ENCODE data around the gene SBF2.

Gene SBF2

DNA sequence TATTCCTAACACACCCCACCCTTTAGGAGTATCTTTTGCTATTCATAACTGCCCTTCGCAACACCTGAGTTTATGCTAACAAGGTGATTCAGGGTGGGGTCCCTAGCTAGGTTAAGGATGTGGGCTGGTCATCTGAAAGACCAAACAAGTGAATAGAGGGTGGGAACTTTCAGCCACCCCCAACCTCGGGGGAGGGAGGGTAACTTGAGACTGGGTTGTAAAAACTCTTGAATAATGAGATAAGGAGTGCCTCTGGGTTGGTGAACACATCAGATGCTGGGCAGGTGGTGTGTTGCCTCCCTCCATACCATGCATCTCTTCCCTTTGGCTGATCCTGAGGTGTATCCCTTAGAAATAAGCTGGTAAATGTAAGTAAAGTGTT, 518.6 kb downstream of the SBF2 start:
- DNase-seq (ENCODE audit: low read depth in 3 of 3): no peak

DNA sequence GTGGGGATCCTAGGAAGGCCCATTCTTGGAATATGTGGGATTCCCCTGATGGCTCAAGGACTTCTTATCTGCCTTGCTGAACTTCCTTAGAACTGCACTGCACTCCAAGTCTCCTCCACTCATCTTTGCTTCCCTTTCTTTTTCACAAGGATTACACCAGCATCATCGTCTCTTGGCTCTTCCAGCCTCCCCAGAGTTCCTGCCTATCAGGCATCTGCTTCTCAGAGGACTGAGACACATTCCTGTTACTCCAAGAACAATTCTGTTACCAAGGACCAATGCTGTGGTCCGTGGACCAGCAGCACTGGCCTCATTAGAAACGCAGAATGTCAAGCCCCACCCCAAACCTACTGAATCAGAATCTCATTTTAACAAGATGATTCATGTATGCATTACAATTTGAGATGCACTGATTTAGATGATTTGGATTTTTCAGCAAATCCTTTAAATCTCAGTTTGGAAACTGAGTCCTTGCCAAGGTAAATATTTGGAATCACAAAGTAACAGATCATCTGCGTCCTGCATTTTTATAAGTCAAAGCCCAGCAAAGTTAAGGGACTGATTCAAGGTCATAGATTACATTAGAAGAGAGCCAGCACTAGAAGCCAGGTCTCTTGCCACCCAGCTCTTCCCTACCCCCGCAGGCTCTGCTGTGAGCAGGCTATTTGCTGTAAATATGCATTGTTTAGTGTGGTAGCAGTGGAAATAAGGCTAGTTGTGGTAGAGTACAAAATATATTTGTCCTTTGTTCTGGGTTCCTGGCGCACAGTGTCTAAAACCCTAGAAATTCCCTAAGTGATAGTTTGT, 519.2 kb downstream of the SBF2 start:
- no peak for DNase-seq (ENCODE audit: low read depth in 3 of 3)

DNA sequence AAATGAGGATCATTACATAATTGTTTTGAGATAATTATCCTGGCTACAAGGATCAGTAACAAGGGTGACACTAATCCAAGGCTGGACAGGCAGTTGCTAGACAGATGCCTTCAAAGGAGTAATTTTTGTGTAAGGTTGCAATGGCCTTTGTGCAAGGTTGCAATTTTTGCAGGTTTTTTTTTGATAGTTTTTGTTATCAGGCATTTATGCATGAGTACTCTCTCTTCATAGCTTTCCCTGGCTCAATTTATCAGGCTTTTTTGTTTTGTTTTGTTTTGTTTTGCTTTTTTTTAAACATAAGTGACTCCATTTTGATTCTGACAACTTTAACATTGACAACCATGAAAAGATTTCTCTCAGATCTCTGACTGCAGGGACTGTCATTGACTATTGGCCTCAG, 519.9 kb downstream of the SBF2 start:
- DNase-seq (ENCODE audit: low read depth in 3 of 3): no peak

DNA sequence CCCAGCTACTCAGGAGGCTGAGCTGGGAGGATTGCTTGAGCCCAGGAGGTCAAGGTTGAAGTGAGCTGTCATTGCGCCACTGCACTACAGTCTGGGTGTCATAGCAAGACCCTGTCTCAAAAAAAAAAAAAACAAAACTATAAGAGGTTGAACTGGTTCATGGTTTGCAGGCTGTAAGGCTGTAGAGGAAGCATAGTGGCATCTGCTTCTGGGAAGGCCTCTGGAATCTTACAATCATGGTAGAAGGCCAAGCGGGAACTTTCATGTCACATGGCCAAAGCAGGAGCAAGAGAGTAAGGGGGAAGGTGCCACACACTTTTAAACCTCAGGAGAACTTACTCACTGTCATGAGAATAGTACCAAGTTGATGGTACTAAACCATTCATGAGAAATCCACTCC, 520.5 kb downstream of the SBF2 start:
- no peak for DNase-seq (ENCODE audit: low read depth in 3 of 3)

DNA sequence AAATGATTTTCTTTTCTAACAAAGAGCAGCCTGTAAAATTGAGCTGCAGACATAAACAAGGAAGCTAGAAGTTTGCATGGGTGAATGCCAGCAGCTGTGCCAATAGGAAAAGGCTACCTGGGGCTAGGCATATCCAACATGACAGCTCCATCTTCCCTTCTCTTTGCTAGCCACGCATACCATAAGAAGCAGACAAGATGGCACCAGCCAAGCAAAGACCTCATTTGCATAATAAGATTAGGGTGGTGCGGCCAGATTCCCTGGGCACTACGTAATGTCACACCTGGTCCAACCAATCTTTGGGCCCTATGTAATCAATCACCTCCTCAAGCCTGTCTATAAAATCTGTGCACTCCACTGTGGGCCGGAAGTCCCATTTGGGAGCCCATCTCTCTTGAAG, 521.8 kb downstream of the SBF2 start:
- no peak for DNase-seq (ENCODE audit: low read depth in 3 of 3)

DNA sequence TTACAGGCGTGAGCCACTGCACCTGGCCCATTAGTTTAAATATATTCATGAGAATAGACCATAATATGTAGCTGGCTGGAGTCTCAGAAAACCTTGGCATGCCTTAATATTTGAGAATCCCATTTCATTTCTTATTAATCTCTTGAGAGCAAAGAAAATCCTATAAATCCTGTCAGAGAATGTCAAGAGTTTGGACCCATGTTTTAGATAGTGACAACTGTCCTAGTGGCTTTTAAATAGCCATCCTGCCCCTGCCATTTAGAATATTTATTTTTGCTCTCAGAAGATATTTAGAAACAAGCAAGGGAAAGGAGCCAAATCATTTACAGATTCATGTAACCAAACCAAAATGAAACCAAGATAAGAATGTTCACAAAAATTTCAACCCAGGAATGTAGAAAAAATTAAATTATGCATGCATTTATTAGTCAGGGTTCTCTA, 522.9 kb downstream of the SBF2 start:
- no peak for DNase-seq (ENCODE audit: low read depth in 3 of 3)

DNA sequence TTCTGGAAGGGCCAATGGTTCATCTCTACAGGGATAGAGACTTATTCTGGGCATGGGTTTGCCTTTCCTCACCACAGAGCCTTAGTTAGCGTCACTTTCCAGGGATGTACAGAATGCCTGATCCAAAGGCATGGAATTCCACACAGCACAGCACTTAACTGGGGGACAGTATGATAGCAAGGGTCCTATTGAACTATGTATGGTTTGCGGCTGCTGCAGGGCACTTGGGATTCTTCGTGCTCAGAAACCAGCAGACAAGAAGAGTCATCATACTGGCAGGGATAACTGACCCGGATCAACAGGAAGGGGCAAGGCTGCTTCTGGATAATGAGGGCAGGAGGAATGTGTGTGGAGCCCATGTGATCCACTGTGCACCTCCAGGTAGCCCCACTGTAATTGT, 524.4 kb downstream of the SBF2 start:
- no peak for DNase-seq (ENCODE audit: low read depth in 3 of 3)

DNA sequence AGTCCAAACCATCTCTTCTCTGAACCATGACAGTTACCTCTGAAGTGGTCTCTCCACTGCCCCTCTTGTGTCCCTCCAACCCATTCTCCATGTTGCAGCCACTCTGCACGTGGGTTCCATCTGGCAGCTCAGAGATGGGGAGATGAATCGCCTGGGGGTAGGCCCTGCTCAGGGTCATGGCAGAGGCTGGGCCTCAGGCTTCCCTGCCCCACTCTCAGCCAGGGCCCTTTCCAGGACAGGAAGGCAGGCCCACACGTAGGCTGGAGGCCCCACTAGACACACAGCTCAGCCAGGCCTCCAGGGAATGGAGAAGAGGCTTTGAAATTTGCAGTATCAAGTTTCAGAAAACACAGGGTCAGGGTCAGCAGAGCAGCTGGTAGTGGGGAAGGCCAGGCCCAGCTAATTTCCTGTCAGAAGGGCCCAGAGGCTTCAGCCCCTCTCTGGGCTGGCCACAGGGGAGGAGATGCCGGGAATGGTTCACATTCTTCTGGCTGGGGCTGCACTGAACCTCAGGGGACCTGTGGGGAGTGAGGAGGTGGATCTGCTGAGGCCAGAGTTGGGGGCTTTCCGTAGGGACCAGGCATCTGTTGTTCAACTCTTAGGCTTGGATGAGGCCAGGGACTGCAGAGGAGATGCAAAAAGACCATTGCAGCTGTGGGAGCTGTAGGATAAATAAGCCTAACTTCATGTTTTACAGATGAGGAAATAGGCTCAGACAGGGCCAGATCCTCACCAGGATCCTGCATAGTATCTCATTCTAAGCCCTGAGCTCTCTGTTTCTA, 528.5 kb downstream of the SBF2 start:
- DNase-seq (ENCODE audit: low read depth in 3 of 3): no peak

DNA sequence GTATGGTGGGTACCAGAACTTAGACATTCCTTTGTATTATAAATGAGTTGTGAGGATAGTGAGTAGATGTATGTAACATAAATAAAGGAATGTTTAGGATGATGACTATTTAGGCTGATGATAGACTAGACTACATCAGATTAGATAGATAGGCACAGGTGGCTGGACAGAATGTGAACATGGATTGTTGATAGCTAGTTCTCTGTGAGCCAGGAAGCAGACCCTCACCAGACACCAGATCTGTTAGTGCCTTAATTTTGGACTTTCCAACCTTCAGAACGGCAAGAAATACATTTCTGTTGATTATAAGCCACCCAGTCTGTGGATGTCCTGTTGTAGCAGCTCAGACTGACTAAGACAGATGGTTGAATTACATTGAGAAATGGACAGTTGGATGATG, 530.7 kb downstream of the SBF2 start:
- no peak for DNase-seq (ENCODE audit: low read depth in 3 of 3)

DNA sequence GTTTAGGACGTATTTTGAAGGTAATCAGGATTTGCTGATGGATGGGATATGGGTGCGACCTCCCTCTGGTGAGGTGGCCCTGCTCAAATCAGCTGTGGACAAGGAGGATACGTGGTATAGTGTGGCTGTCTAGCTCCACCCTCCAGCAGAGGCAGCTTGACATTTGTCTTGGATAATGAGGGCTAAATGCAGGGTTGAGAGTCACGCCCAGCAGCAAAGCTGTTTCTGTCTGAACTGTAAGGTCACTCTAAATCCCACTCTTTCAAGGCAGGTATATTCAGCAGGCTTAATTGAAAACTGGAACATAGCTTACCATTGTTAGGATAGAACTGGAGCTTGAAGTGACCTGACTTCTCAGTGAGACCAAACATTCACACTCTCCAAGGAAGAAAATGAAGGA, 531.5 kb downstream of the SBF2 start:
- no peak for DNase-seq (ENCODE audit: low read depth in 3 of 3)

DNA sequence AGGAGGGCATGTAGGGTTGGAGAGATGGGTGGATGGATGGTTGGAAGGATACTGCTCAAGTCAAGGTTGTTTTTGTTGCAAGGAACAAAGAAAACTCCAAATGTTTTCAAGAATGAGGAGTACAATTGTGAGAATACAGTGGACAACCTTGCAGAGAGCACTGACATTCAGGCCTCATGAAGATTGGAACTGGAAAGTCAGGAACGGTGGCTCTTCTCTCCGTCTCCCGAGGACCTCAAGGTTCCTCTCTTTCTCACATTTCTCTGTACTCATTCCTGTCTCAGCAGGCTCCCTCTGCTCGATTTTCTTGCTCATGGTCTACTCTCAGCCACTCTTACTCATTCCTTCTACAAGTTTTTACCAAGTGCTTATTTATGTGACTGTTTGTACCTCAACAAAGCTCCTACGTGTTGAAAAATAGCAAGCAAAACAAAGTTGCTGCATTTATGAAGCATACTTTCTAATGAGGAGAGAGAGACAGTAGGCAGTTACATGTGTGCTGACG, 532.5 kb downstream of the SBF2 start:
- DNase-seq (ENCODE audit: low read depth in 3 of 3): no peak

DNA sequence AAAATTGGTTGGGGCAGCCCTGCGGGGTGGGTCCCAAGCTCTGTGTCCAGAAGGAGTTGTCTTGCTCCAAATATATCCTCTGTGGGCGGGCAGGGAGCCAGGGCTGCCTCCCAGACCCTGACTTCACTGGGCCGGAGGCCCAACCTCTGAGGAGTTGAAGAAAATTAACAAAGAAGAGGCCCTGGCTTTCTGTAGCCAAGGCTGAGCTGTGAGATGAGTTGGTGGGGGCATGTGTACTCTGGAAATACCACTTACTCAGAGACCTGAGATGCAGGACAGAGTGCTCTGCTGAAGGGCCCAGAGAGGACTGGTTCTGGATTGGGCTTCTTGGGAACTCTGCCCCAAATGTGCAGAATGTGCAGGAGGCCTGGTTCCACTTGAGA, 533.8 kb downstream of the SBF2 start:
- no peak for DNase-seq (ENCODE audit: low read depth in 3 of 3)

DNA sequence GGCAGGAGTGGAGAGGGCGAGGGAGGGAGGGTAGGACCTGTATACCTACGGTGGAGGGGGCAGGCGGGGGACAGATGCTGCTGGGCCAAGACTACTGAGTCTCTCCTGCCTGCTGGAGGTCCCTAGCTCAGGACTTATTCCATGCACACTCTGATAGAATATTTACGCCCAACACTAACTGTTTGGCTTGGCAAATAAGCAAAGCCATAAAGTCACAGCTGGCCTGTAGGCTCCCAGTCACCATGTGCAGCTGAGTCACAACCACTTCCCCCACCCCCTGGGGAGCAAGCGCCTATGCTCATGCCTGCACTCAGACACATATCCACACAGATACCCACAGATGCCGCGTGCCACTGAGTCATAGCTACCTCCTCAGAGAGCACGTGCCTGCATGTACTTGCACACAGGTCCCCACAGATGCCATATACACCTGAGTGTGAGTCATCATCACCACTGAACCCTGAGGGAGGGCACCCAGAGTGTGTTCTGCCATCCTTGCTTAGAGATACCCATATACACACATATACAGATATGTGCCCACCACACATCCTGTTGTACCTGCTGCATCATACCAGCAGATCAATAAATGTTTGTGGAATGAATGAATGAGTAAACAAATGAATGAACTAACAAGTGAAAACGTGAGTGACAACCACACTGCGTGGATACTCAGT, 534.4 kb downstream of the SBF2 start:
- DNase-seq (ENCODE audit: low read depth in 3 of 3): peak; percentile 84 to 93 (median 89)

DNA sequence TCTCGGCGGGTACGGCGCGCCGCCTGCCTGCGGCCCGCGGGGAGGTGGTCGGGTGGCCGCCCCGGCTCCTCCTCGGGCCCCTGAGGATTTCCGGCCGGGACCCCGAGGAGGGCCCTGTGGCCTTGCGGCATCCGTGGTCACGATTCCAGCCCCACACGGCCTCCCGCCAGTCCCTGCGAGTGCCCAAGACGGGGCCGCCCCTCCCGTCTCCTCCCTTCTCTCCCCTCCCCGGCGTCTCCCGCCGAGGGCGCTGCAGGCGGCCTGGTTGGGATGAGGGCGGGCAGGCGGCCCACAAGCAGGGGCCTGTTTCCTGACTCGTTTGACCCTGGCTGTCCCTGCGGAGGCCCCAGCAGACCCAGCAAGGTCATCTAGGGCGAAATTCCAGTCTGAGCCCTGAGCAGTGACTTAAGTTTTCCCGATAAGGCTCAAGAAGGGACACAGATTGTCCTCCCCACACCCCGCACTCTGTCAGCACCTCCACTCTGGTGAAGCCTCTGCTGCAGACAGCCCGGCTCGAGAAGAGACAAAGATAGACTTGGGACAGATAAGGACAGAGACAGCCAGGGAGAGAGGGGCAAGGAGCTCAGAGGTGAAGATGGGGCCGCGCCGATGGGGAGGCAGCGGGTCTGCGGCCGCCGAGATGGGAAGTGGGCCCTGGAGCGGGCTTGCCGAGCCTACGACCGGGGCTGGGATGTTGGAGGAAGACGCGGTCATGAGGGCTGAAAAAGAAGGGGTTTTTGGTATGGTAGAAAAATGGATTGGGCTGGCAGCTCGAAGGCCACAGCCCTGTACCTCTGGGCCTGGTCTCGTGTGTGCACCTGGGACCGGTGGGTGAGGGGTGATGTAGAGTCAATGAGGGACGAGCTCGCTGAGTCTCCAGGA, 535.1 kb downstream of the SBF2 start:
- DNase-seq (ENCODE audit: low read depth in 3 of 3): peak; percentile 29 to 57 (median 39)

DNA sequence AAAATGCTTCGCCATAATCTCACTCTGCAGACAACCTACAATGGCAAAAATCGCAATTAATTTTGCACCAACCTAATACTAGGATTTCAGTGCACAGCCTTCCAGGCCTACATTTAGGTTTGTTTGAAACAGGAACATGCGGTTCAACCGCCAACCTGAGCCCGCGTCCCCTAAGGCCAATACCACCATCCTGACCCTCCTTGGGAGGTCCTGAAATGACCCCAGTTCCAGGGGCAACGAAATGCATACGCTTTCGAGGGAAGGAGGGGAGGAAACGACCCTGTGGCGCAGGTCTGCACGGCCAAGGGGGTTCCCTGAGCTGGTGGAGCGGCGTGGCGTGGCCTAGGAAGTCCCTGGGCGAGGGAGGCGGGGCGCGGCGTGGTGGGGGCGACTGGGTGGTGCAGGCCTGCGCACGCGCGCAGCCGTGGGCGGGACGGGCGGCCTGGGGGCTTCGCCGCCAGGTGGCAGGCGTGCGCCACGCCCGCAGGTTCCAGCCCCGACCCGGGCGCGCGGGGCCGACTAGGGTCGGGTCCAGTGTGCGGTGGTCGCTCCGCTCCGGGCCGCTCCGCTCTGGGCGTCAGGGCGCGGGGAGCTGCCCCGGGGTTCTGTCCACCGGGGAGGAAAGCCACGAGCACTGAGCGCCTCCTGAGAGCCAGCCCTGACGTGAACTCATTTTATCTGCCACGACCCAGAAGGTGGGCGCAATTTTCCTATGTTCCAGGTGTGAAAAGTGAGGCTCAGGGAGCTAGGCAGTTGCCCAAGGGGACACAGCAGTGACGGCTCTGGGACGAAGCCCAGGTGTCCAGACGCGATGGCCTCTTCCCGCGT, 536.0 kb downstream of the SBF2 start:
- DNase-seq (ENCODE audit: low read depth in 3 of 3): peak; percentile 82 to 95 (median 86)

DNA sequence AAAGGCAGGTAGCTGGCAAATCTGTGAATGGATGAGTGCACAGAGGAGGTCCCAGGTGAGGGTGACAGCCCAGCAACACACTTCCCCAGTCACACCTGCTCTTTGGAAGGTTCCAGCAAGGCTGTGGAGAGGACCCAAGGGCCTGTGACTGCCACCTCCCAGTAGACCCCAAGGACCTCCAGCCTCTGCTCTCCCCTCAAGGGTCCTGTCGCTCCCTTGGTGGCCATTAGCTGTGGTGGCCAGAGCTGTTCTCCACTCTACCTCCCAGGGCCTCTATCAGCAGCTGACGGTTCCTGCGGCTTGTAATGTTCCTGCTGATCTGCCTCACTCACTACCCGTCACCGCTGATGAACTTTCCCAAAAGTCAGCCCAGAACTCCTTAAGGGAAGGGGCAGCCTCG, 537.1 kb downstream of the SBF2 start:
- no peak for DNase-seq (ENCODE audit: low read depth in 3 of 3)

DNA sequence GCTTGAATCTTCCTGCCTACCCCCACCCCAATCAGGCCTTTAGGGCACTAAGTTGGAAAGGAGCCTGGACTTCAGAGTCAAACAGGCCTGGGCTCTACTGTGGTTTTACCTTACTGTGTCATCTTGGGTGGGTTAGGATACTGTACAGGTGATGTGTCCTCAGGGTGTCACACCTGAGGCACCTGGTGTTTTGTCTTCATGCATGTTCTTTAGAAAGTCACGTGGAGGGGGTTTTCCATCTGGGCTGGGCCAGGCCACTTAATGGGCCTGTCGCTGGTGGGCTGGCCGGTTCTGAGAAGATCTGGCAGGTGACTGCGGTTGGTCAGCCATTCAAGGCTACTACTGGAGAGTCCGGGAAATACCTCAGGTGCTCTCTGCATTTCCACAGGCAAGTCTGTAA, 537.6 kb downstream of the SBF2 start:
- DNase-seq (ENCODE audit: low read depth in 3 of 3): no peak

DNA sequence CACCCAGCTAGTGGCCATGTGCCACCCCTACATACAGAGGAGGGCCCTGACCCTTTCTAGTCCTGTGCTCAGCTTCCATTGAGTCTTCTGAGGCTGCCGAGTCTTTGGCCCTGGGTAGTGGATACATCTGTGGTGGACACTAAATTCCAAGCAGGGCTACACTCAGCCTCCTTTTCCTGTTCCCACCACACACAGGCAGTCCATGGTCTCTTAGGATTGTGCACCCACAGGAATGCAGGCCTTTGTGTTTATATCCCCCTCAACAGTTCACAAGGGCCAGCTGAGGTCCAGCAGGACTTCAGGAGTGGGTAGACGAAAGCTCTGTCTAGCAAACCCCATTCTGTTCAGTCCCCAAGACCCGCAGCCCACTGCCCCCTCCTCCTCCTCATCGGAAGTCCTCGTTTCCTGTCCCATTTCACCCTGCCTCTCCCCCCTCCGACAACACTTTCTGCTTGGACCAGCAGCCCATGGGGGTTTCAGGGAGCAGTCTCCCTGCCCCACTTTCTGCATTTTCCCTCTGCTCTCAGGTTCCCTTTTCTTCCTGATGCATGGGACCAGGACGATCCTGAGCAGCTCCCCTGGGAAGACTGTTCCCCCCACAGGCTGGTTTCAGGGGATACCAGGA, 538.3 kb downstream of the SBF2 start:
- no peak for DNase-seq (ENCODE audit: low read depth in 3 of 3)

DNA sequence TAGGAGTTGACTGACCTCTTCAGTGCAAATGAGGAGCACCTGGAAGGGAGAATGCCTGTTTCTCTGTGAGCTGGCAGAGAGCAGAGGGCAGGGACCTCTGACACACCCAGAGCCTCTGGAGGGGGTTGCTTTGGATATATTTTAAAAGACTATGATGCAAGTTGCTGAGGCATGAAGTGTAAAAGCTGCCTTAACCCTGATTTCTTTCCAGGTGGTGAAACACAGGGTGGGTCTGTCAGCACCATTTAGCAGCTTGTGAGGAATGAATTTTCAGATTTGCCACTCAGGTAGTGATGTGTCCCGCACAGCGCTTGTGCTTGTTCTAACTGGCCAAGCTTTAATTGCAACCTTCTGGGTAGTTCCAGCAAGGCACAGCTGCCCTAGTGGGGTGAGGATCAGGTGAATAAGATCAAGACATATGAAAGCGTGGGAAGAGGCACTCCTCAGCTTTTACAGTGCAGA, 540.0 kb downstream of the SBF2 start:
- DNase-seq (ENCODE audit: low read depth in 3 of 3): no peak

DNA sequence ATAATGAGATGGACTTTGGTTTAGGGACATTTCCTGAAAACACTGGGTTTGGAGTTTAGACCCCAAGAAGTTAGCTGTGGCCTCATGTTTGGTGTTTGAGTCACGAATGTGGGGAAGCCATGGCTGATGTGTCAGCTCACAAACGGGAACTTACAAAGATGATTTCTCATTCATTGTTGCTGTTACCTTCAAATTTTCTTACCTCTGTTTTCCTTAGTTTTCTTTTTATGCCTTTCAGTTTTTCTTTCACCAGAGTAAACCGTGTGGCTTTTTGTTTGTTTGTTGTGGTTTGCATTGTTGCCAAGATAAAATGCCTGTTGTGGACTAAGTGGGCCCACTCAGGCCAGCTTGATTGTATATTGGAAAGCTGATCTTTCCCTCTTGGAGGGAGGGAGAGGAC, 541.0 kb downstream of the SBF2 start:
- DNase-seq (ENCODE audit: low read depth in 3 of 3): no peak
